ENCODE results near the gene ADAM19. TPM values are rescaled to one million over a fixed set of nuclear protein-coding genes. Genes with fewer than 3 reads are reported as not detected.

The ADAM19 gene
- total and polyA plus RNA-seq, 2 experiments from 2014 or later: 9.1 to 13.2 TPM

DNA sequence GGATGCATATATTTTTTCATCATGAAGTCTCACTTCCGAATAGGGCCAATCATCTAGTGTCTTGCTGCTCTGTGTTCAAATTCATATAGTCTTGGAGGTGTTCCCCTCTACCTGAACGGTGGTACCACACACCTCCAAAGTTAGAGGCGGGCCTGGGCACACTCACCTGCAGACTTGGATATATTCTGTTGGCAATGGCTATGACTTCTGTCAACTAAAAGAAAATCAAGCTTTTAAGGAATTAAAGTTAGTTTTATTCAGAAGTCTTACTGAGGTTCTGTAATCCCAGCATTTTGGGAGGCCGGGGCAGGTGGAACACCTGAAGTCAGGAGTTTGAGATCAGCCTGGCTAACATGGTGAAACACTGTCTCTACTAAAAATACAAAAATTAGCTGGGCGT is 118.2 kb downstream of the ADAM19 start:
- Histone ChIP-seq H3K79me2 (replicated peaks; ENCODE audit: insufficient read depth) (no peaks in the 10 kb centered on the region), H3K36me3 (ENCODE audit: insufficient read depth) (no peaks in the 10 kb centered on the region), H3K4me3 (no peak overlapping the region), H3K27me3 (ENCODE audit: insufficient read depth) (peaks cover 41% of the 10 kb centered on the region), H3K27ac (ENCODE audit: low read depth) (no peak overlapping the region), H3K4me1 (ENCODE audit: insufficient read depth) (peaks cover 17% of the 10 kb centered on the region), H3K4me2 (no peak overlapping the region), H4K20me1 (replicated peaks; ENCODE audit: insufficient read depth) (no peaks in the 10 kb centered on the region), H3K9me2 (ENCODE audit: insufficient read depth) (no peaks in the 10 kb centered on the region), H3F3A (replicated peaks; ENCODE audit: low read depth) (no peaks in the 10 kb centered on the region), H2AFZ (no peak overlapping the region)
- TF ChIP-seq, protein P1, sequence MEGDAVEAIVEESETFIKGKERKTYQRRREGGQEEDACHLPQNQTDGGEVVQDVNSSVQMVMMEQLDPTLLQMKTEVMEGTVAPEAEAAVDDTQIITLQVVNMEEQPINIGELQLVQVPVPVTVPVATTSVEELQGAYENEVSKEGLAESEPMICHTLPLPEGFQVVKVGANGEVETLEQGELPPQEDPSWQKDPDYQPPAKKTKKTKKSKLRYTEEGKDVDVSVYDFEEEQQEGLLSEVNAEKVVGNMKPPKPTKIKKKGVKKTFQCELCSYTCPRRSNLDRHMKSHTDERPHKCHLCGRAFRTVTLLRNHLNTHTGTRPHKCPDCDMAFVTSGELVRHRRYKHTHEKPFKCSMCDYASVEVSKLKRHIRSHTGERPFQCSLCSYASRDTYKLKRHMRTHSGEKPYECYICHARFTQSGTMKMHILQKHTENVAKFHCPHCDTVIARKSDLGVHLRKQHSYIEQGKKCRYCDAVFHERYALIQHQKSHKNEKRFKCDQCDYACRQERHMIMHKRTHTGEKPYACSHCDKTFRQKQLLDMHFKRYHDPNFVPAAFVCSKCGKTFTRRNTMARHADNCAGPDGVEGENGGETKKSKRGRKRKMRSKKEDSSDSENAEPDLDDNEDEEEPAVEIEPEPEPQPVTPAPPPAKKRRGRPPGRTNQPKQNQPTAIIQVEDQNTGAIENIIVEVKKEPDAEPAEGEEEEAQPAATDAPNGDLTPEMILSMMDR (conservative IDR thresholded peaks at IDR 0.05; ENCODE audit: low read depth in 2 of 2): no peak
- Mint-ChIP-seq H3K9me3 (no peaks in the 10 kb centered on the region), H3K27me3 (ENCODE audit: insufficient read depth, low read depth, poor library complexity) (peaks cover 23% of the 10 kb centered on the region), H3K4me3 (no peak overlapping the region), H3K4me1 (peaks cover 19% of the 10 kb centered on the region; the same call in 2 of the 3 replicates), H3K36me3 (ENCODE audit: low read depth) (no peaks in the 10 kb centered on the region), H3K27ac (no peak overlapping the region)
- ATAC-seq (no peak), DNase-seq (ENCODE audit: low spot score) (no peak)

DNA sequence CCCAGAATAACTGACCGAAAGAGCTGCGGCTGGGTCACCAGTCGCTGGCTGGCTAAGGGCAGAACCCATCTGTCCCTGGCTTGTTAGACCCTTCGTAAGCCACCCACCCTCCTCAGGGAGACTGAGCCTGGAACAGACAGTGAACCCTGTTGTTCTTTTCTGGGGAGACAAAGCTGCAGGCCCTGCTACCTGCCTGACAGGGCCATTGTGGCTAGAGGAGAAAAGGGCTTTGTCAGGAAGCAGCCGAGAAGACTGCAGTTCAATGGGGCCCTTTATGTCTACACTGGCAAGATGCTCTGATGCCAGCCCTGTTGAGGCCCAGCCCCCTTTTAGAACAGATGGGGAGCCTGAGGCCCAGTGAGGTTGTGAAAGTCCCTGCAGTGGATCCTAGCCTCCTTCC is 119.3 kb downstream of the ADAM19 start:
- no peak for ATAC-seq
- TF ChIP-seq, protein P2, sequence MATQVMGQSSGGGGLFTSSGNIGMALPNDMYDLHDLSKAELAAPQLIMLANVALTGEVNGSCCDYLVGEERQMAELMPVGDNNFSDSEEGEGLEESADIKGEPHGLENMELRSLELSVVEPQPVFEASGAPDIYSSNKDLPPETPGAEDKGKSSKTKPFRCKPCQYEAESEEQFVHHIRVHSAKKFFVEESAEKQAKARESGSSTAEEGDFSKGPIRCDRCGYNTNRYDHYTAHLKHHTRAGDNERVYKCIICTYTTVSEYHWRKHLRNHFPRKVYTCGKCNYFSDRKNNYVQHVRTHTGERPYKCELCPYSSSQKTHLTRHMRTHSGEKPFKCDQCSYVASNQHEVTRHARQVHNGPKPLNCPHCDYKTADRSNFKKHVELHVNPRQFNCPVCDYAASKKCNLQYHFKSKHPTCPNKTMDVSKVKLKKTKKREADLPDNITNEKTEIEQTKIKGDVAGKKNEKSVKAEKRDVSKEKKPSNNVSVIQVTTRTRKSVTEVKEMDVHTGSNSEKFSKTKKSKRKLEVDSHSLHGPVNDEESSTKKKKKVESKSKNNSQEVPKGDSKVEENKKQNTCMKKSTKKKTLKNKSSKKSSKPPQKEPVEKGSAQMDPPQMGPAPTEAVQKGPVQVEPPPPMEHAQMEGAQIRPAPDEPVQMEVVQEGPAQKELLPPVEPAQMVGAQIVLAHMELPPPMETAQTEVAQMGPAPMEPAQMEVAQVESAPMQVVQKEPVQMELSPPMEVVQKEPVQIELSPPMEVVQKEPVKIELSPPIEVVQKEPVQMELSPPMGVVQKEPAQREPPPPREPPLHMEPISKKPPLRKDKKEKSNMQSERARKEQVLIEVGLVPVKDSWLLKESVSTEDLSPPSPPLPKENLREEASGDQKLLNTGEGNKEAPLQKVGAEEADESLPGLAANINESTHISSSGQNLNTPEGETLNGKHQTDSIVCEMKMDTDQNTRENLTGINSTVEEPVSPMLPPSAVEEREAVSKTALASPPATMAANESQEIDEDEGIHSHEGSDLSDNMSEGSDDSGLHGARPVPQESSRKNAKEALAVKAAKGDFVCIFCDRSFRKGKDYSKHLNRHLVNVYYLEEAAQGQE (IDR thresholded peaks at IDR 0.05; ENCODE audit: unreplicated experiment): no peak
- no peak for TF ChIP-seq EZH2 (IDR thresholded peaks at IDR 0.05; ENCODE audit: low read depth, unreplicated experiment)
- no peak for TF ChIP-seq NANOG (IDR thresholded peaks at IDR 0.05; ENCODE audit: borderline replicate concordance)
- no peak for TF ChIP-seq STAT1 (IDR thresholded peaks at IDR 0.05; ENCODE audit: unreplicated experiment)
- TF ChIP-seq POLR2AphosphoS5 (IDR thresholded peaks at IDR 0.05; ENCODE audit: low read depth): no peak
- TF ChIP-seq ZNF114 (CRISPR knock-in tag; IDR thresholded peaks at IDR 0.05): no peak
- no peak for TF ChIP-seq ZNF331 (CRISPR knock-in tag; IDR thresholded peaks at IDR 0.05; ENCODE audit: low read depth)
- TF ChIP-seq, protein P1 (conservative IDR thresholded peaks at IDR 0.05; ENCODE audit: low read depth in 2 of 2): no peak
- no peak for TF ChIP-seq EZH2phosphoT487 (IDR thresholded peaks at IDR 0.05; ENCODE audit: unreplicated experiment)
- TF ChIP-seq, protein P3, sequence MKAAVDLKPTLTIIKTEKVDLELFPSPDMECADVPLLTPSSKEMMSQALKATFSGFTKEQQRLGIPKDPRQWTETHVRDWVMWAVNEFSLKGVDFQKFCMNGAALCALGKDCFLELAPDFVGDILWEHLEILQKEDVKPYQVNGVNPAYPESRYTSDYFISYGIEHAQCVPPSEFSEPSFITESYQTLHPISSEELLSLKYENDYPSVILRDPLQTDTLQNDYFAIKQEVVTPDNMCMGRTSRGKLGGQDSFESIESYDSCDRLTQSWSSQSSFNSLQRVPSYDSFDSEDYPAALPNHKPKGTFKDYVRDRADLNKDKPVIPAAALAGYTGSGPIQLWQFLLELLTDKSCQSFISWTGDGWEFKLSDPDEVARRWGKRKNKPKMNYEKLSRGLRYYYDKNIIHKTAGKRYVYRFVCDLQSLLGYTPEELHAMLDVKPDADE (IDR thresholded peaks at IDR 0.05): no peak
- TF ChIP-seq CREB1 (CRISPR knock-in tag; IDR thresholded peaks at IDR 0.05; ENCODE audit: low read depth): no peak

More for the DNA sequence above, 119.3 kb downstream of the ADAM19 start:
- Histone ChIP-seq H3K4me2 (no peak overlapping the region), H3K79me2 (replicated peaks; ENCODE audit: insufficient read depth) (no peaks in the 10 kb centered on the region), H3K9me2 (ENCODE audit: insufficient read depth) (no peaks in the 10 kb centered on the region), H2AFZ (no peak overlapping the region), H3K27me3 (ENCODE audit: insufficient read depth) (peaks cover 30% of the 10 kb centered on the region), H3K4me3 (no peak overlapping the region), H3K36me3 (ENCODE audit: insufficient read depth) (no peaks in the 10 kb centered on the region), H3K4me1 (ENCODE audit: insufficient read depth) (peaks cover 17% of the 10 kb centered on the region), H4K20me1 (replicated peaks; ENCODE audit: insufficient read depth) (no peaks in the 10 kb centered on the region), H3K27ac (ENCODE audit: low read depth) (no peak overlapping the region), H3F3A (replicated peaks; ENCODE audit: low read depth) (no peaks in the 10 kb centered on the region)
- Mint-ChIP-seq H3K4me3 (no peak overlapping the region), H3K4me1 (peaks cover 19% of the 10 kb centered on the region; the same call in 2 of the 3 replicates), H3K27me3 (ENCODE audit: insufficient read depth, low read depth, poor library complexity) (peaks cover 19% of the 10 kb centered on the region), H3K27ac (no peak overlapping the region), H3K9me3 (no peaks in the 10 kb centered on the region), H3K36me3 (ENCODE audit: low read depth) (no peaks in the 10 kb centered on the region)
- DNase-seq (ENCODE audit: low spot score): no peak

Data from GM23338 (cell line).